Neural cell (in vitro differentiated cells): ENCODE results near the gene TNFRSF6B. TPM values are rescaled to one million over a fixed set of nuclear protein-coding genes. Genes with fewer than 3 reads are reported as not detected.

ENCODE experiments used
- H2AFZ ChIP-seq: fragments of 200-600, 300-800 bp; sonication (generic), shearing (Covaris generic); 2 replicates; pipeline ENCODE4 v1.6.0; 2014; ENCODE audit warnings: low read depth, mild to moderate bottlenecking, antibody characterized with exemption, low read length, moderate library complexity
- H3F3A ChIP-seq: fragments of 200-600 bp; shearing (Covaris generic); 2 replicates; pipeline ENCODE4 v1.6.1; 2016; ENCODE audit warnings: mild to moderate bottlenecking, moderate library complexity, mixed read lengths, antibody characterized with exemption, low read length; ENCODE audit not compliant: insufficient read depth, poor library complexity, severe bottlenecking
- H3K27ac ChIP-seq: fragments of 200-600, 300-800 bp; sonication (generic), shearing (Covaris generic); 2 replicates; pipeline ENCODE4 v1.5.1; 2014; ENCODE audit warnings: mild to moderate bottlenecking, low read length, moderate library complexity
- H3K27me3 ChIP-seq: fragments of 300-800, 200-600 bp; sonication (generic), shearing (Covaris generic); 2 replicates; pipeline ENCODE4 v1.6.0; 2014; ENCODE audit warnings: mild to moderate bottlenecking, low read depth, low read length, moderate library complexity; ENCODE audit not compliant: insufficient read depth
- H3K36me3 ChIP-seq: fragments of 300-800, 200-600 bp; sonication (generic), shearing (Covaris generic); 2 replicates; pipeline ENCODE4 v1.5.1; 2014; ENCODE audit warnings: mild to moderate bottlenecking, antibody characterized with exemption, low read length, moderate library complexity; ENCODE audit not compliant: insufficient read depth
- H3K4me2 ChIP-seq: fragments of 300-800, 200-600 bp; sonication (generic), shearing (Covaris generic); 2 replicates; pipeline ENCODE4 v1.6.0; 2014; ENCODE audit warnings: mild to moderate bottlenecking, low read length
- H3K4me3 ChIP-seq: fragments of 300-800, 200-600 bp; sonication (generic), shearing (Covaris generic); 2 replicates; pipeline ENCODE4 v1.5.1; 2014; ENCODE audit warnings: mild to moderate bottlenecking, low read length, moderate library complexity
- H3K79me2 ChIP-seq: fragments of 200-600 bp; shearing (Covaris generic); replicated peaks from 2 replicates; pipeline ENCODE4 v1.6.0; 2014; ENCODE audit warnings: mild to moderate bottlenecking, low read length, moderate library complexity; ENCODE audit not compliant: insufficient read depth
- H3K9ac ChIP-seq: fragments of 300-800, 200-600 bp; sonication (generic), shearing (Covaris generic); 2 replicates; pipeline ENCODE4 v1.6.1; 2016; ENCODE audit warnings: mild to moderate bottlenecking, low read length, mixed read lengths
- H3K9me2 ChIP-seq: fragments of 200-600 bp; shearing (Covaris generic); 2 replicates; pipeline ENCODE4 v1.6.1; 2016; ENCODE audit warnings: mild to moderate bottlenecking, low read length, mixed read lengths; ENCODE audit not compliant: insufficient read depth
- H3K9me3 ChIP-seq: fragments of 200-600, 300-800 bp; sonication (generic), shearing (Covaris generic); 2 replicates; pipeline ENCODE4 v1.6.1; 2016; ENCODE audit warnings: mild to moderate bottlenecking, mixed run types, low read length, moderate library complexity, mixed read lengths
- H4K20me1 ChIP-seq: fragments of 200-600 bp; shearing (Covaris generic); 2 replicates; pipeline ENCODE4 v1.6.1; 2016; ENCODE audit warnings: mild to moderate bottlenecking, mixed run types; ENCODE audit not compliant: insufficient read depth
- EP300 ChIP-seq: fragments of 450-650 bp; conservative IDR thresholded peaks from 2 replicates; pipeline ENCODE4 v1.6.1; 2014; ENCODE audit warnings: antibody characterized with exemption, mild to moderate bottlenecking, moderate library complexity; ENCODE audit not compliant: poor library complexity, severe bottlenecking
- EZH2 ChIP-seq: fragments of 200-600, 300-800 bp; shearing (Covaris generic), sonication (generic); IDR thresholded peaks from 2 replicates; pipeline ENCODE4 v1.6.1; 2014; ENCODE audit warnings: antibody characterized with exemption, low read length, borderline replicate concordance, mild to moderate bottlenecking; ENCODE audit not compliant: insufficient read depth, poor library complexity, severe bottlenecking
- MXI1 ChIP-seq: fragments of 450-650 bp; conservative IDR thresholded peaks from 2 replicates; pipeline ENCODE4 v1.6.1; 2014; ENCODE audit warnings: antibody characterized with exemption, mild to moderate bottlenecking; ENCODE audit not compliant: poor library complexity, severe bottlenecking
- POLR2AphosphoS5 ChIP-seq: IDR thresholded peaks from 2 replicates; pipeline ENCODE4 v1.6.1; 2012
- RAD21 ChIP-seq: fragments of 450-650 bp; conservative IDR thresholded peaks from 2 replicates; pipeline ENCODE4 v1.6.1; 2014; ENCODE audit warnings: antibody characterized with exemption, mild to moderate bottlenecking, moderate library complexity
- SMC3 ChIP-seq: fragments of 450-650 bp; conservative IDR thresholded peaks from 2 replicates; pipeline ENCODE4 v1.6.1; 2014; ENCODE audit warnings: antibody characterized with exemption, mild to moderate bottlenecking, moderate library complexity; ENCODE audit not compliant: poor library complexity
- TAF1 ChIP-seq: IDR thresholded peaks from 2 replicates; pipeline ENCODE4 v1.6.1; 2012; ENCODE audit warnings: low read depth
- polyA plus RNA-seq: library from polyadenylated mRNA; depleted of rRNA; stranded (reverse); fragments of >200 nt; gene quantifications from 2 replicates; pipeline ENCODE4 v1.2.3, GENCODE V29; 2014
- TF ChIP-seq, protein P1 (sequence below): IDR thresholded peaks from 2 replicates; pipeline ENCODE4 v1.6.1; 2012; ENCODE audit warnings: borderline replicate concordance
- TF ChIP-seq, protein P2 (sequence below): fragments of 450-650 bp; IDR thresholded peaks from 2 replicates; pipeline ENCODE4 v1.5.1; 2014; ENCODE audit warnings: antibody characterized with exemption, mild to moderate bottlenecking, moderate library complexity; ENCODE audit not compliant: poor library complexity, severe bottlenecking

TNFRSF6B gene
- polyA plus RNA-seq, 1 donor from 2014 or later: 9.4 TPM

DNA sequence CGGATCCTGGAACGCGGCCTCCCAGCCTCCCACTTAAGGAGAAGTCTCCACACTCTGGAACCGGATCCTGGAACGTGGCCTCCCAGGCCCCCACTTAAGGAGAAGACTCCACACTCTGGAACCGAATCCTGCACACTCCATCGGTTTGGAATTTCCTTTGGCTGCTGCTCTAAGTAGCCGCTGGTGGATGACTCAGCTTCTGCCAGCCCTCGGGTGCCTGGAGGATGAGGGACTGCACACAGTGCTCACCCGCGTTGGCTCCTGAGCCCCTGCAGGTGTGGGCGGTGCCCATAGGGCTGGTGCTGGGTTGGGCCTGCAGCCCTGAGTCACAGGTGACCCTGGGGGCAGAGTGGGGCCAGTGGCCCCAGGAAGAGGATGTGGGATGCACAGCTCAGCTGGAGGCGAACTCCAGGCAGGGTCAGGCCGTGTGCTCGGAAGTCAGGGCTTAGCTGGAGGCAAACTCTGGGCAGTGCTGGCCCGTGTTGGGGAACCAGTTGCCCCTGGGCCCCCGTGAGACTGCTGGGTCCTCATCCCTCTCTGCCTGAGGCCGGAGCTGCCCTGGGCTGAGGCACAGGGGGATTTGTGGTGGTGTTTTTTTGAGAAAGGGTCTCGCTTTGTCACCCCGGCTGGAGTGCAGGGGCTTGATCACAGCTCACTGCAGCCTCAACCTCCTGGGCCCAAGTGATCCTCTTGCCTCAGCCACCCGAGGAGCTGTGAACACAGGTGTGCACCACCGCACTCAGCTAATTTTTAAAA, 13.9 kb upstream of the TNFRSF6B start:
- Histone ChIP-seq H3K9ac (no peak overlapping the region), H3K79me2 (no peaks in the 10 kb centered on the region), H3K4me2 (no peak overlapping the region), H3F3A (no peaks in the 10 kb centered on the region), H4K20me1 (no peaks in the 10 kb centered on the region), H3K36me3 (no peaks in the 10 kb centered on the region), H3K4me3 (no peak overlapping the region), H3K9me2 (no peaks in the 10 kb centered on the region), H3K27me3 (no peaks in the 10 kb centered on the region), H3K9me3 (no peaks in the 10 kb centered on the region), H2AFZ (no peak overlapping the region), H3K27ac (no peak overlapping the region)
- no peak for TF ChIP-seq MXI1

DNA sequence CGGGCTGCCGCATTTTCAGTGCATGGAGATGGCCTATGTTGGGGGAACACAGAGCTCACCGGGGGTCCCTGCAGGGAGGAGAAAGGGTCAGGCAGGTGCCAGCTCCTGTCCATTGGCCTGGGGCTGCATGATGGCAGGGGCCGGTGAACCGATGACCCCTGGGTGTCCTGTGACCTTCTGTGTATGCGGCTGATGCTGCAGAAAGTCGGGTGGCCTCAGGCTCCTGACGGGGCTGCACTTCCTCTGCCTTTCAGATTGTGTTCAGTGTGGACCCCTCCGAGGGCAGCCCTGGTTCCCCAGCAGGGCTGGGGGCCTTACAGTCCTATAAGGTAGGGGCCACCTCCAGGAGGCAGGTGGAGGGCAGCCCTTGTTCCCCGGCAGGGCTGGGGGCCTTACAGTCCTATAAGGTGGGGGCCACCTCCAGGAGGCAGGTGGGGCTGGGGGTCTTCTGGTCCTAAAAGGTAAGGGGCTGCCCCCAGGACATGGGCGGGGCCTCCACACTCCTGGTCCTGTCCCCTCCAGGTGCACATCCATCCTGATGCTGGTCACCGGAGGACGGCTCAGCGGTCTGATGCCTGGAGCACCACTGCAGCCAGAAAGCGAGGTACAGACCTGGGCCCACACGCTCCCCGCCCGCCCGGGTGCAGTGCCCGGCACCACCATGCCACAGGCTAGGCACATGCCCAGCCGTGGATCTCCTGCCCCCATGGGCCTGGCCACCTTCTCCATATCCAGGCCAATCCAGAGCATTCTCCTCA, 11.0 kb upstream of the TNFRSF6B start:
- Histone ChIP-seq H3F3A (no peaks in the 10 kb centered on the region), H3K4me2 (no peak overlapping the region), H4K20me1 (no peaks in the 10 kb centered on the region), H3K4me3 (no peak overlapping the region), H2AFZ (no peak overlapping the region), H3K27ac (no peak overlapping the region), H3K79me2 (no peaks in the 10 kb centered on the region), H3K36me3 (no peaks in the 10 kb centered on the region), H3K9me3 (no peaks in the 10 kb centered on the region), H3K9ac (no peak overlapping the region), H3K27me3 (no peaks in the 10 kb centered on the region), H3K9me2 (no peaks in the 10 kb centered on the region)
- no peak for TF ChIP-seq SMC3

GRCh38 chr20:63686094-63686491, 10.4 kb upstream of the TNFRSF6B start:
- Histone ChIP-seq H3K4me2 (no peak overlapping the region), H3K79me2 (no peaks in the 10 kb centered on the region), H3K27me3 (no peaks in the 10 kb centered on the region), H3K4me3 (no peak overlapping the region), H3F3A (no peaks in the 10 kb centered on the region), H3K9ac (no peak overlapping the region), H2AFZ (no peak overlapping the region), H3K9me2 (no peaks in the 10 kb centered on the region), H4K20me1 (no peaks in the 10 kb centered on the region), H3K9me3 (no peaks in the 10 kb centered on the region), H3K36me3 (no peaks in the 10 kb centered on the region), H3K27ac (no peak overlapping the region)
- TF ChIP-seq POLR2AphosphoS5 (no peak), EP300 (no peak), MXI1 (no peak), EZH2 (no peak), TAF1 (no peak), SMC3 (no peak), RAD21 (no peak)
- TF ChIP-seq, protein P1, sequence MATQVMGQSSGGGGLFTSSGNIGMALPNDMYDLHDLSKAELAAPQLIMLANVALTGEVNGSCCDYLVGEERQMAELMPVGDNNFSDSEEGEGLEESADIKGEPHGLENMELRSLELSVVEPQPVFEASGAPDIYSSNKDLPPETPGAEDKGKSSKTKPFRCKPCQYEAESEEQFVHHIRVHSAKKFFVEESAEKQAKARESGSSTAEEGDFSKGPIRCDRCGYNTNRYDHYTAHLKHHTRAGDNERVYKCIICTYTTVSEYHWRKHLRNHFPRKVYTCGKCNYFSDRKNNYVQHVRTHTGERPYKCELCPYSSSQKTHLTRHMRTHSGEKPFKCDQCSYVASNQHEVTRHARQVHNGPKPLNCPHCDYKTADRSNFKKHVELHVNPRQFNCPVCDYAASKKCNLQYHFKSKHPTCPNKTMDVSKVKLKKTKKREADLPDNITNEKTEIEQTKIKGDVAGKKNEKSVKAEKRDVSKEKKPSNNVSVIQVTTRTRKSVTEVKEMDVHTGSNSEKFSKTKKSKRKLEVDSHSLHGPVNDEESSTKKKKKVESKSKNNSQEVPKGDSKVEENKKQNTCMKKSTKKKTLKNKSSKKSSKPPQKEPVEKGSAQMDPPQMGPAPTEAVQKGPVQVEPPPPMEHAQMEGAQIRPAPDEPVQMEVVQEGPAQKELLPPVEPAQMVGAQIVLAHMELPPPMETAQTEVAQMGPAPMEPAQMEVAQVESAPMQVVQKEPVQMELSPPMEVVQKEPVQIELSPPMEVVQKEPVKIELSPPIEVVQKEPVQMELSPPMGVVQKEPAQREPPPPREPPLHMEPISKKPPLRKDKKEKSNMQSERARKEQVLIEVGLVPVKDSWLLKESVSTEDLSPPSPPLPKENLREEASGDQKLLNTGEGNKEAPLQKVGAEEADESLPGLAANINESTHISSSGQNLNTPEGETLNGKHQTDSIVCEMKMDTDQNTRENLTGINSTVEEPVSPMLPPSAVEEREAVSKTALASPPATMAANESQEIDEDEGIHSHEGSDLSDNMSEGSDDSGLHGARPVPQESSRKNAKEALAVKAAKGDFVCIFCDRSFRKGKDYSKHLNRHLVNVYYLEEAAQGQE: no peak
- TF ChIP-seq, protein P2, sequence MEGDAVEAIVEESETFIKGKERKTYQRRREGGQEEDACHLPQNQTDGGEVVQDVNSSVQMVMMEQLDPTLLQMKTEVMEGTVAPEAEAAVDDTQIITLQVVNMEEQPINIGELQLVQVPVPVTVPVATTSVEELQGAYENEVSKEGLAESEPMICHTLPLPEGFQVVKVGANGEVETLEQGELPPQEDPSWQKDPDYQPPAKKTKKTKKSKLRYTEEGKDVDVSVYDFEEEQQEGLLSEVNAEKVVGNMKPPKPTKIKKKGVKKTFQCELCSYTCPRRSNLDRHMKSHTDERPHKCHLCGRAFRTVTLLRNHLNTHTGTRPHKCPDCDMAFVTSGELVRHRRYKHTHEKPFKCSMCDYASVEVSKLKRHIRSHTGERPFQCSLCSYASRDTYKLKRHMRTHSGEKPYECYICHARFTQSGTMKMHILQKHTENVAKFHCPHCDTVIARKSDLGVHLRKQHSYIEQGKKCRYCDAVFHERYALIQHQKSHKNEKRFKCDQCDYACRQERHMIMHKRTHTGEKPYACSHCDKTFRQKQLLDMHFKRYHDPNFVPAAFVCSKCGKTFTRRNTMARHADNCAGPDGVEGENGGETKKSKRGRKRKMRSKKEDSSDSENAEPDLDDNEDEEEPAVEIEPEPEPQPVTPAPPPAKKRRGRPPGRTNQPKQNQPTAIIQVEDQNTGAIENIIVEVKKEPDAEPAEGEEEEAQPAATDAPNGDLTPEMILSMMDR: no peak
